GM20000 (cell line): ENCODE measurements around the gene FABP3.

Source experiments
- DNase-seq: peaks from one replicate; pipeline ENCODE4 v3.0.0; 2012; ENCODE audit warnings: low spot score
- CTCF ChIP-seq: IDR thresholded peaks from 2 replicates; pipeline ENCODE4 v1.5.1; 2012; ENCODE audit warnings: mild to moderate bottlenecking, control low read depth; ENCODE audit errors: extremely low read depth, missing control alignments

Gene FABP3

GRCh38 chr1:31326461-31326860 is 46.4 kb downstream of the FABP3 start:
- no peak for TF ChIP-seq CTCF
- no peak for DNase-seq

GRCh38 chr1:31324992-31325391 is 47.9 kb downstream of the FABP3 start:
- no peak for TF ChIP-seq CTCF
- DNase-seq: no peak

- no peak for TF ChIP-seq CTCF
- DNase-seq: no peak
These were observed 48.8 kb downstream of the FABP3 start for GRCh38 chr1:31324093-31324492.

- TF ChIP-seq CTCF: no peak
- DNase-seq: no peak
These were observed 54.7 kb downstream of the FABP3 start for GRCh38 chr1:31318146-31318545.

GRCh38 chr1:31315902-31316301 is 57.0 kb downstream of the FABP3 start:
- no peak for DNase-seq
- no peak for TF ChIP-seq CTCF
